ENCODE measurements around the gene CUL7.
"Not testable (repeated sequence)": the region's sequence is repeated elsewhere in the genome, so short reads cannot be mapped to it uniquely, and the experiment has no call there.

Gene CUL7

DNA sequence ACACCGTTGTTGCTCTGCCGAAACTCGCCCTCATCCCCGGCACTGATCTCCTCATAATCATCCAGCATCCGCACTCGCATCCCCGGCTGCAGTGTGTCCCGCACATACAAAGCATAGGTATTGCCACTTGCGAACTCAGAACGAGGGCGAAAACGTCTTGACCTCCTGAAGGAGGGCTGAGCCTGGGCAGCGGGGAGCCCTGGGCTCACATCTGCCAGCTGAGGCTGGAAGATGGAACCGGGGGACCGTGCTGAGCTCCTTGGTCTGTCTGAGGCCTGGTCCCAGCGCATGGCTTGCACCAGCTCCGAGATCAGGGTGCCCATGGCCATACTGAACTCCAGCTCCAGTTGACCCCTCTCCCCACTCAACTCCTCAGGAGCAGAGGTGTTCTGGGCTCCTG, 2.7 kb downstream of the CUL7 start:
- Histone ChIP-seq H3K36me3 (ENCODE audit: control insufficient read depth in 2 of 2, insufficient read depth in 2 of 2, low read length in 2 of 2) (peaks cover 17 to 40% of the 10 kb centered on the region in 2 donors), H3K4me3 (ENCODE audit: low read length in 2 of 2) (no peak overlapping the region), H3K4me1 (ENCODE audit: control insufficient read depth in 2 of 2, insufficient read depth in 2 of 2, low read length in 2 of 2) (peaks cover 8 to 17% of the 10 kb centered on the region in 2 donors), H3K27ac (ENCODE audit: low read depth in 2 of 2, low read length in 2 of 2) (no peak overlapping the region), H3K27me3 (ENCODE audit: control insufficient read depth in 2 of 2, insufficient read depth in 2 of 2, low read length in 2 of 2) (no peaks in the 10 kb centered on the region), H3K9me3 (ENCODE audit: control insufficient read depth in 2 of 2, low read length in 2 of 2) (no peaks in the 10 kb centered on the region), H3K9ac (ENCODE audit: low read depth in 1 of 2, low read length in 2 of 2) (no peak overlapping the region)

DNA sequence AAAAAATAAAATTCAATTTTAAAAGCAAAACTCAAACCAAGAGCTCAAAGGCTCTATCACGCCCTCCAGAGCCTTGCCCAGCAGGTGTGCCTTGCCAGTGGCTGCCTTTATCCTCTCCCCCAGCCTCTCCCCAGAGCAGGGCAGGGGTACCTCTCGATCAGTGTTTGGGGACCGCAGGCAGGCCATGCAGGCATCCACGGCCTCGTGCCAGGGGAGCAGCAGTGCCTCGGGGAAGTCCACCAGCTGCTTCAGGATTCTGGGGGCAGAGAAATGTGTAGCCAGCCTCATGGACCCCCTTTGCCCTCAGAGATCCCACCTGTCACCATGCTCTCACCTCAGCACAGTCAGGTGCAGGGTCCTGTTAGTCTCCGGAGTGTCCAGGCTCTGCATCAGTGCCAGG, 5.7 kb downstream of the CUL7 start:
- H3K4me1 ChIP-seq (ENCODE audit: control insufficient read depth in 2 of 2, insufficient read depth in 2 of 2, low read length in 2 of 2), result peaks cover 4 to 9% of the 10 kb centered on the region in 2 donors
- H3K36me3 ChIP-seq (ENCODE audit: control insufficient read depth in 2 of 2, insufficient read depth in 2 of 2, low read length in 2 of 2), result peaks cover 20 to 53% of the 10 kb centered on the region in 2 donors
- H3K27me3 ChIP-seq (ENCODE audit: control insufficient read depth in 2 of 2, insufficient read depth in 2 of 2, low read length in 2 of 2), result no peaks in the 10 kb centered on the region
- no peak overlapping the region for H3K9ac ChIP-seq (ENCODE audit: low read depth in 1 of 2, low read length in 2 of 2)
- no peak overlapping the region for H3K27ac ChIP-seq (ENCODE audit: low read depth in 2 of 2, low read length in 2 of 2)
- no peak overlapping the region for H3K4me3 ChIP-seq (ENCODE audit: low read length in 2 of 2)
- no peaks in the 10 kb centered on the region for H3K9me3 ChIP-seq (ENCODE audit: control insufficient read depth in 2 of 2, low read length in 2 of 2)

- peaks cover 34 to 64% of the 10 kb centered on the region in 2 donors for H3K36me3 ChIP-seq (ENCODE audit: control insufficient read depth in 2 of 2, insufficient read depth in 2 of 2, low read length in 2 of 2)
- no peaks in the 10 kb centered on the region for H3K4me1 ChIP-seq (ENCODE audit: control insufficient read depth in 2 of 2, insufficient read depth in 2 of 2, low read length in 2 of 2)
- H3K9ac ChIP-seq (ENCODE audit: low read depth in 1 of 2, low read length in 2 of 2), result no peak overlapping the region
- H3K27ac ChIP-seq (ENCODE audit: low read depth in 2 of 2, low read length in 2 of 2), result no peak overlapping the region
- H3K4me3 ChIP-seq (ENCODE audit: low read length in 2 of 2), result no peak overlapping the region
- no peaks in the 10 kb centered on the region for H3K27me3 ChIP-seq (ENCODE audit: control insufficient read depth in 2 of 2, insufficient read depth in 2 of 2, low read length in 2 of 2)
- H3K9me3 ChIP-seq (ENCODE audit: control insufficient read depth in 2 of 2, low read length in 2 of 2), result no peaks in the 10 kb centered on the region
Observed at GRCh38 chr6:43045371-43045930, 8.2 kb downstream of the CUL7 start.

GRCh38 chr6:43043310-43043709, 10.3 kb downstream of the CUL7 start:
- Histone ChIP-seq H3K9ac (ENCODE audit: low read depth in 1 of 2, low read length in 2 of 2) (no peak overlapping the region), H3K27me3 (ENCODE audit: control insufficient read depth in 2 of 2, insufficient read depth in 2 of 2, low read length in 2 of 2) (no peaks in the 10 kb centered on the region), H3K36me3 (ENCODE audit: control insufficient read depth in 2 of 2, insufficient read depth in 2 of 2, low read length in 2 of 2) (peaks cover 42 to 61% of the 10 kb centered on the region in 2 donors), H3K4me1 (ENCODE audit: control insufficient read depth in 2 of 2, insufficient read depth in 2 of 2, low read length in 2 of 2) (no peaks in the 10 kb centered on the region), H3K27ac (ENCODE audit: low read depth in 2 of 2, low read length in 2 of 2) (no peak overlapping the region), H3K9me3 (ENCODE audit: control insufficient read depth in 2 of 2, low read length in 2 of 2) (no peaks in the 10 kb centered on the region), H3K4me3 (ENCODE audit: low read length in 2 of 2) (no peak overlapping the region)

DNA sequence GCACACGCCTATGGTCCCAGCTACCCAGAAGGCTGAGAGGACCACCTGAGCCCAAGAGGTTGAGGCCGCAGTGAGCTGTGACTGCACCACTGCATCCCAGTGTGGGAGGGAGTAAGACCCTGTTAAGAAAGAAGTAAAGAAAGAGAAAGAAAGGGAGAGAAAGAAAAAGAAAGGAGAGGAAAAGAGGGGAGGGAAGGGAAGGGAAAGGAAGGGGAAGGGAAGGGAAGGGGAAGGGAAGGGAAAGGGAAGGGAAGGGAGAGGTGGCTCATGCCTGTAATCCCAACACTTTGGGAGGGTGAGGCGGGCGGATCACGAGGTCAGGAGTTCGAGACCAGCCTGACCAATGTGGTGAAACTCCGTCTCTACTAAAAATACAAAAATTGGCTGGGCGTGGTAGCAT, 12.2 kb downstream of the CUL7 start:
- not testable (repeated sequence) for H3K27me3 ChIP-seq (ENCODE audit: control insufficient read depth in 2 of 2, insufficient read depth in 2 of 2, low read length in 2 of 2); H3K4me3 ChIP-seq (ENCODE audit: low read length in 2 of 2); H3K9ac ChIP-seq (ENCODE audit: low read depth in 1 of 2, low read length in 2 of 2); H3K27ac ChIP-seq (ENCODE audit: low read depth in 2 of 2, low read length in 2 of 2); H3K9me3 ChIP-seq (ENCODE audit: control insufficient read depth in 2 of 2, low read length in 2 of 2); H3K4me1 ChIP-seq (ENCODE audit: control insufficient read depth in 2 of 2, insufficient read depth in 2 of 2, low read length in 2 of 2)
- H3K36me3 ChIP-seq (ENCODE audit: control insufficient read depth in 2 of 2, insufficient read depth in 2 of 2, low read length in 2 of 2), result peaks cover 48 to 65% of the 10 kb centered on the region in 2 donors

- Histone ChIP-seq H3K9me3 (ENCODE audit: control insufficient read depth in 2 of 2, low read length in 2 of 2) (no peaks in the 10 kb centered on the region), H3K36me3 (ENCODE audit: control insufficient read depth in 2 of 2, insufficient read depth in 2 of 2, low read length in 2 of 2) (peaks cover 48 to 61% of the 10 kb centered on the region in 2 donors), H3K27ac (ENCODE audit: low read depth in 2 of 2, low read length in 2 of 2) (no peak overlapping the region)
Observed at GRCh38 chr6:43040542-43041257, 13.0 kb downstream of the CUL7 start.

DNA sequence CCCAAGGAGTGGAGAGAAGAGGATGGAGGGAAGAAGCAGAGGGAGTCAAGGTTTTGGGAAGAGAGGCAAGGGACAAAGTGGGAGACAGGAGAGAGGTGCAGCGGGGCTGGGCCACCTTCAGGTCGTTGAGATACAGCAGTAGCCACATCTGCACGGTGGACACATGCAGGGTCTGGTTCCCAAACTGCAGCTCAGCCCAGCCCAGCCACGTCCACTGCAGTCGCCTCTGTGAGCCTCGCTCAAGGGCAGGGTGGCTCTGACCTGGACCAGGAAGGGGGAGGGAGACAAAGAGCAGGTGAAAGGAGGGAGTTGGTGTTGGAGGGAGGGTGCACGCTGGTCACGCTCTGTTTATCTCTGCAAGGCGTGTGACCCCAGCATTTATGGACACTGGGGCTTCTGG, 14.9 kb downstream of the CUL7 start:
- no peaks in the 10 kb centered on the region for H3K27me3 ChIP-seq (ENCODE audit: control insufficient read depth in 2 of 2, insufficient read depth in 2 of 2, low read length in 2 of 2)
- no peak overlapping the region for H3K27ac ChIP-seq (ENCODE audit: low read depth in 2 of 2, low read length in 2 of 2)
- no peak overlapping the region for H3K4me3 ChIP-seq (ENCODE audit: low read length in 2 of 2)
- no peak overlapping the region for H3K9ac ChIP-seq (ENCODE audit: low read depth in 1 of 2, low read length in 2 of 2)
- H3K4me1 ChIP-seq (ENCODE audit: control insufficient read depth in 2 of 2, insufficient read depth in 2 of 2, low read length in 2 of 2), result no peaks in the 10 kb centered on the region
- H3K36me3 ChIP-seq (ENCODE audit: control insufficient read depth in 2 of 2, insufficient read depth in 2 of 2, low read length in 2 of 2), result peaks cover 54 to 58% of the 10 kb centered on the region in 2 donors
- no peaks in the 10 kb centered on the region for H3K9me3 ChIP-seq (ENCODE audit: control insufficient read depth in 2 of 2, low read length in 2 of 2)

More at GRCh38 chr6:43040542-43041257, 13.0 kb downstream of the CUL7 start:
- H3K27me3 ChIP-seq (ENCODE audit: control insufficient read depth in 2 of 2, insufficient read depth in 2 of 2, low read length in 2 of 2), result no peaks in the 10 kb centered on the region
- no peak overlapping the region for H3K4me3 ChIP-seq (ENCODE audit: low read length in 2 of 2)
- no peak overlapping the region for H3K9ac ChIP-seq (ENCODE audit: low read depth in 1 of 2, low read length in 2 of 2)
- no peaks in the 10 kb centered on the region for H3K4me1 ChIP-seq (ENCODE audit: control insufficient read depth in 2 of 2, insufficient read depth in 2 of 2, low read length in 2 of 2)

- H3K27me3 ChIP-seq (ENCODE audit: control insufficient read depth in 2 of 2, insufficient read depth in 2 of 2, low read length in 2 of 2), result no peaks in the 10 kb centered on the region
- H3K9me3 ChIP-seq (ENCODE audit: control insufficient read depth in 2 of 2, low read length in 2 of 2), result no peaks in the 10 kb centered on the region
- H3K36me3 ChIP-seq (ENCODE audit: control insufficient read depth in 2 of 2, insufficient read depth in 2 of 2, low read length in 2 of 2), result peaks cover 51 to 56% of the 10 kb centered on the region in 2 donors
- no peaks in the 10 kb centered on the region for H3K4me1 ChIP-seq (ENCODE audit: control insufficient read depth in 2 of 2, insufficient read depth in 2 of 2, low read length in 2 of 2)
- H3K9ac ChIP-seq (ENCODE audit: low read depth in 1 of 2, low read length in 2 of 2), result no peak overlapping the region
- H3K4me3 ChIP-seq (ENCODE audit: low read length in 2 of 2), result no peak overlapping the region
- H3K27ac ChIP-seq (ENCODE audit: low read depth in 2 of 2, low read length in 2 of 2), result no peak overlapping the region
Observed at GRCh38 chr6:43037706-43038105, 15.9 kb downstream of the CUL7 start.

DNA sequence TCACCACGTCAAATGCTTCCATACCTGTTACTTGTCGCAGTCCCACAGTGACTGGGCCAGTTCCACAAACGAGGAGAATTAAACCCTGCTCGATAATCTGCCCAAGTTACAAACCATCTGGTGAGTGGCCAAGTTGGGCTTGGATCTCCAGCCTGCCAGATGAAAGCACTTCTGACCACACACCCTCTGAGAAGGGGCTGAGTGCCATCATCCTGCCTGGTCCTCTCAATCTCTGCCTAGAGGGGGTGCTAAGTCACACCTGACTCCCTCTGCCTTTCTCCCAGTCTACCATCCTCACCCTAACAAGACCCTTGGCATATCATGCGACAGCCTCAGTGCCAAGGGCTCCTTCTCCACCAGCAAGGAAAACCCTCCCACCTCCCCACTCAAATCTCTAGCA, 16.5 kb downstream of the CUL7 start:
- Histone ChIP-seq H3K4me1 (ENCODE audit: control insufficient read depth in 2 of 2, insufficient read depth in 2 of 2, low read length in 2 of 2) (no peaks in the 10 kb centered on the region), H3K4me3 (ENCODE audit: low read length in 2 of 2) (no peak overlapping the region), H3K27me3 (ENCODE audit: control insufficient read depth in 2 of 2, insufficient read depth in 2 of 2, low read length in 2 of 2) (no peaks in the 10 kb centered on the region), H3K27ac (ENCODE audit: low read depth in 2 of 2, low read length in 2 of 2) (no peak overlapping the region), H3K9me3 (ENCODE audit: control insufficient read depth in 2 of 2, low read length in 2 of 2) (no peaks in the 10 kb centered on the region), H3K36me3 (ENCODE audit: control insufficient read depth in 2 of 2, insufficient read depth in 2 of 2, low read length in 2 of 2) (peaks cover 49 to 57% of the 10 kb centered on the region in 2 donors), H3K9ac (ENCODE audit: low read depth in 1 of 2, low read length in 2 of 2) (no peak overlapping the region)

- no peak overlapping the region for H3K4me3 ChIP-seq (ENCODE audit: low read length in 2 of 2)
- H3K27ac ChIP-seq (ENCODE audit: low read depth in 2 of 2, low read length in 2 of 2), result no peak overlapping the region
- no peaks in the 10 kb centered on the region for H3K9me3 ChIP-seq (ENCODE audit: control insufficient read depth in 2 of 2, low read length in 2 of 2)
- H3K9ac ChIP-seq (ENCODE audit: low read depth in 1 of 2, low read length in 2 of 2), result no peak overlapping the region
- H3K4me1 ChIP-seq (ENCODE audit: control insufficient read depth in 2 of 2, insufficient read depth in 2 of 2, low read length in 2 of 2), result no peaks in the 10 kb centered on the region
- H3K36me3 ChIP-seq (ENCODE audit: control insufficient read depth in 2 of 2, insufficient read depth in 2 of 2, low read length in 2 of 2), result peaks cover 47 to 56% of the 10 kb centered on the region in 2 donors
- H3K27me3 ChIP-seq (ENCODE audit: control insufficient read depth in 2 of 2, insufficient read depth in 2 of 2, low read length in 2 of 2), result no peaks in the 10 kb centered on the region
Observed at GRCh38 chr6:43036712-43037111, 16.9 kb downstream of the CUL7 start.

Data from mucosa of rectum (tissue), 2 donors.